Measurements from ENCODE around the gene ZNF595. TPM values are rescaled to one million over a fixed set of nuclear protein-coding genes. Genes with fewer than 3 reads are reported as not detected.
"Not testable (repeated sequence)": the region's sequence is repeated elsewhere in the genome, so short reads cannot be mapped to it uniquely, and the experiment has no call there.

The ZNF595 gene
- total and polyA plus RNA-seq, 5 donors: 4.4 to 21.6 (median 9.1) TPM

- peaks cover 10% of the 10 kb centered on the region for H3K9me3 ChIP-seq (ENCODE audit: control insufficient read depth, low read length)
- intact Hi-C loops (cut with DNase I); ATAC-seq; DNase-seq; H3K27ac ChIP-seq (ENCODE audit: low read length); H3K27me3 ChIP-seq (ENCODE audit: control insufficient read depth, insufficient read depth); H3K4me1 ChIP-seq (ENCODE audit: control insufficient read depth, insufficient read depth, low read length): not testable (repeated sequence)
- WGBS: 98% methylated on average over 7 of the region's 7 CpGs
- H3K4me3 ChIP-seq (ENCODE audit: low read length): peak overlapping the region; percentile 35
These were observed 33.6 kb downstream of the ZNF595 start for GRCh38 chr4:86559-87324.

- no peak overlapping the region for H3K27ac ChIP-seq (ENCODE audit: low read length)
- no peak for ATAC-seq
- no peak overlapping the region for H3K4me3 ChIP-seq (ENCODE audit: low read length)
- no peaks in the 10 kb centered on the region for H3K4me1 ChIP-seq (ENCODE audit: control insufficient read depth, insufficient read depth, low read length)
- H3K27me3 ChIP-seq (ENCODE audit: control insufficient read depth, insufficient read depth): no peaks in the 10 kb centered on the region
- intact Hi-C loops (cut with DNase I): no loop called here
- DNase-seq: no peak
- WGBS: 98% methylated on average over 1 of the region's 1 CpG
- H3K9me3 ChIP-seq (ENCODE audit: control insufficient read depth, low read length): peaks cover 11% of the 10 kb centered on the region
These were observed 45.3 kb downstream of the ZNF595 start for GRCh38 chr4:98386-98785.

GRCh38 chr4:99863-100262 lies 46.7 kb downstream of the ZNF595 start:
- H3K4me1 ChIP-seq (ENCODE audit: control insufficient read depth, insufficient read depth, low read length): no peaks in the 10 kb centered on the region
- WGBS: 84% methylated on average over 5 of the region's 5 CpGs
- H3K4me3 ChIP-seq (ENCODE audit: low read length): no peak overlapping the region
- intact Hi-C loops (cut with DNase I): no loop called here
- H3K27me3 ChIP-seq (ENCODE audit: control insufficient read depth, insufficient read depth): no peaks in the 10 kb centered on the region
- no peak overlapping the region for H3K27ac ChIP-seq (ENCODE audit: low read length)
- DNase-seq (no peak), ATAC-seq (no peak)
- H3K9me3 ChIP-seq (ENCODE audit: control insufficient read depth, low read length): peaks cover 8% of the 10 kb centered on the region

GRCh38 chr4:107083-107443 lies 53.9 kb downstream of the ZNF595 start:
- intact Hi-C loops (cut with DNase I): no loop called here
- Histone ChIP-seq H3K27ac (ENCODE audit: low read length) (no peak overlapping the region), H3K4me3 (ENCODE audit: low read length) (peak overlapping the region; percentile 8), H3K27me3 (ENCODE audit: control insufficient read depth, insufficient read depth) (no peaks in the 10 kb centered on the region), H3K4me1 (ENCODE audit: control insufficient read depth, insufficient read depth, low read length) (no peaks in the 10 kb centered on the region), H3K9me3 (ENCODE audit: control insufficient read depth, low read length) (peaks cover 5% of the 10 kb centered on the region)
- DNase-seq (no peak), ATAC-seq (no peak)
- 14% methylated on average over 33 of the region's 33 CpGs for WGBS

- Histone ChIP-seq H3K9me3 (ENCODE audit: control insufficient read depth, low read length) (peaks cover 5% of the 10 kb centered on the region), H3K4me3 (ENCODE audit: low read length) (peak overlapping the region; percentile 8), H3K27me3 (ENCODE audit: control insufficient read depth, insufficient read depth) (no peaks in the 10 kb centered on the region), H3K4me1 (ENCODE audit: control insufficient read depth, insufficient read depth, low read length) (no peaks in the 10 kb centered on the region), H3K27ac (ENCODE audit: low read length) (no peak overlapping the region)
- intact Hi-C loops (cut with DNase I): no loop called here
- peak in 1 of 2 donors; percentile 31 for ATAC-seq
- peak in 1 of 3 donors; percentile 50 for DNase-seq
- WGBS: 5% methylated on average over 91 of the region's 91 CpGs
These were observed 54.6 kb downstream of the ZNF595 start for GRCh38 chr4:107444-108429.

GRCh38 chr4:112771-113170 lies 59.6 kb downstream of the ZNF595 start:
- no peak for DNase-seq
- WGBS: 67% methylated on average over 1 of the region's 1 CpG

GRCh38 chr4:113732-114131 lies 60.6 kb downstream of the ZNF595 start:
- 79% methylated on average over 2 of the region's 2 CpGs for WGBS
- no peak overlapping the region for H3K4me3 ChIP-seq (ENCODE audit: low read length)
- H3K9me3 ChIP-seq (ENCODE audit: control insufficient read depth, low read length): peaks cover 3% of the 10 kb centered on the region
- no peak for DNase-seq
- ATAC-seq: no peak
- H3K4me1 ChIP-seq (ENCODE audit: control insufficient read depth, insufficient read depth, low read length): no peaks in the 10 kb centered on the region
- H3K27me3 ChIP-seq (ENCODE audit: control insufficient read depth, insufficient read depth): no peaks in the 10 kb centered on the region
- intact Hi-C loops (cut with DNase I): no loop called here
- H3K27ac ChIP-seq (ENCODE audit: low read length): no peak overlapping the region

More at GRCh38 chr4:112771-113170, 59.6 kb downstream of the ZNF595 start:
- H3K4me3 ChIP-seq (ENCODE audit: low read length): no peak overlapping the region
- no peaks in the 10 kb centered on the region for H3K4me1 ChIP-seq (ENCODE audit: control insufficient read depth, insufficient read depth, low read length)
- H3K27me3 ChIP-seq (ENCODE audit: control insufficient read depth, insufficient read depth): no peaks in the 10 kb centered on the region
- peaks cover 3% of the 10 kb centered on the region for H3K9me3 ChIP-seq (ENCODE audit: control insufficient read depth, low read length)
- intact Hi-C loops (cut with DNase I): no loop called here
- H3K27ac ChIP-seq (ENCODE audit: low read length): no peak overlapping the region
- no peak for ATAC-seq

- ATAC-seq: no peak
- H3K4me3 ChIP-seq (ENCODE audit: low read length): no peak overlapping the region
- H3K9me3 ChIP-seq (ENCODE audit: control insufficient read depth, low read length): peaks cover 3% of the 10 kb centered on the region
These were observed 61.0 kb downstream of the ZNF595 start for GRCh38 chr4:114149-114548.

GRCh38 chr4:116499-116898 lies 63.4 kb downstream of the ZNF595 start:
- Histone ChIP-seq H3K27ac (ENCODE audit: low read length) (no peak overlapping the region), H3K9me3 (ENCODE audit: control insufficient read depth, low read length) (no peaks in the 10 kb centered on the region), H3K27me3 (ENCODE audit: control insufficient read depth, insufficient read depth) (no peaks in the 10 kb centered on the region), H3K4me3 (ENCODE audit: low read length) (no peak overlapping the region), H3K4me1 (ENCODE audit: control insufficient read depth, insufficient read depth, low read length) (no peaks in the 10 kb centered on the region)
- ATAC-seq (no peak), DNase-seq (no peak)
- WGBS: 88% methylated on average over 1 of the region's 1 CpG
- intact Hi-C loops (cut with DNase I): no loop called here

More at GRCh38 chr4:114149-114548, 61.0 kb downstream of the ZNF595 start:
- intact Hi-C loops (cut with DNase I): no loop called here
- no peaks in the 10 kb centered on the region for H3K27me3 ChIP-seq (ENCODE audit: control insufficient read depth, insufficient read depth)
- H3K4me1 ChIP-seq (ENCODE audit: control insufficient read depth, insufficient read depth, low read length): no peaks in the 10 kb centered on the region
- H3K27ac ChIP-seq (ENCODE audit: low read length): no peak overlapping the region
- DNase-seq: no peak

GRCh38 chr4:120616-121015 lies 67.5 kb downstream of the ZNF595 start:
- intact Hi-C loops (cut with DNase I): no loop called here
- H3K27me3 ChIP-seq (ENCODE audit: control insufficient read depth, insufficient read depth): no peaks in the 10 kb centered on the region
- 72% methylated on average over 5 of the region's 5 CpGs for WGBS
- no peaks in the 10 kb centered on the region for H3K9me3 ChIP-seq (ENCODE audit: control insufficient read depth, low read length)
- DNase-seq: no peak
- no peak overlapping the region for H3K4me3 ChIP-seq (ENCODE audit: low read length)
- H3K27ac ChIP-seq (ENCODE audit: low read length): no peak overlapping the region
- H3K4me1 ChIP-seq (ENCODE audit: control insufficient read depth, insufficient read depth, low read length): no peaks in the 10 kb centered on the region
- ATAC-seq: no peak

GRCh38 chr4:121408-122084 lies 68.4 kb downstream of the ZNF595 start:
- no peaks in the 10 kb centered on the region for H3K4me1 ChIP-seq (ENCODE audit: control insufficient read depth, insufficient read depth, low read length)
- no peak overlapping the region for H3K4me3 ChIP-seq (ENCODE audit: low read length)
- H3K27me3 ChIP-seq (ENCODE audit: control insufficient read depth, insufficient read depth): no peaks in the 10 kb centered on the region
- ATAC-seq: no peak
- H3K9me3 ChIP-seq (ENCODE audit: control insufficient read depth, low read length): no peaks in the 10 kb centered on the region
- no peak for DNase-seq
- WGBS: 62% methylated on average over 7 of the region's 7 CpGs
- intact Hi-C loops (cut with DNase I): no loop called here
- H3K27ac ChIP-seq (ENCODE audit: low read length): no peak overlapping the region
